ENCODE data around the gene SETD2. TPM values are rescaled to one million over a fixed set of nuclear protein-coding genes. Genes with fewer than 3 reads are reported as not detected.
A peak's percentile ranks its signal among the peaks of the same experiment; 100 is the strongest.
"Not testable (repeated sequence)": the region's sequence is repeated elsewhere in the genome, so short reads cannot be mapped to it uniquely, and the experiment has no call there.

SETD2 gene
- total and polyA plus RNA-seq, 4 donors: 7.6 to 37.6 (median 19.0) TPM

DNA sequence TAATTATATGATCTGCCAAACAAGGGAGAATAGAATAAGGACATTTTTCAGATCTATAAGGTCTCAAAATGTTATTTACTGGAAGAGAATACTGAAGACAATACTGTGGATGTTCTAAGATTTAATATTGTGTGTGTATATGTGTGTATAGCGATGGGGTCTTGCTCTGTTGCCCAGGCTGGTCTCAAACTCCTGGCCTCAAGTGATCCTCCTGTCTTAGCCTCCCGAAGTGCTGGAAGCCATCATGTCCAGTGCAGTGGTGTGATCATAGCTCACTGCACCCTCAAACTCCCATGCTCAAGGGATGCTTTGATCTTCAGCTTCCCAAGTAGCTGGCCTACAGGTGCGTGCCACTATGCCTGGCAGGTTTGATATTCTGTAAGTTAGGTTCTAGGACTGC lies 93.1 kb downstream of the SETD2 start:
- Histone ChIP-seq H3K36me3 (ENCODE audit: control insufficient read depth in 4 of 4, insufficient read depth in 3 of 4, low read depth in 1 of 4, low read length in 3 of 4) (peaks cover 3 to 16% (median 4%) of the 10 kb centered on the region in 4 donors), H3K9me3 (ENCODE audit: control insufficient read depth in 4 of 4, low read length in 3 of 4) (no peaks in the 10 kb centered on the region), H3K9ac (ENCODE audit: low read depth in 1 of 2, low read length in 2 of 2) (no peak overlapping the region), H3K27me3 (ENCODE audit: control insufficient read depth in 4 of 4, insufficient read depth in 4 of 4, low read length in 3 of 4) (no peaks in the 10 kb centered on the region), H3K27ac (ENCODE audit: low read depth in 1 of 2, low read length in 2 of 2) (no peak overlapping the region), H3K4me3 (ENCODE audit: low read depth in 1 of 3, low read length in 3 of 3) (no peak overlapping the region), H3K4me1 (ENCODE audit: control insufficient read depth in 4 of 4, insufficient read depth in 4 of 4, low read length in 3 of 4) (peaks cover 0 to 3% (median 3%) of the 10 kb centered on the region in 4 donors)
- no peak for DNase-seq (ENCODE audit: low spot score)
- over 99% methylated on average over 3 of the region's 3 CpGs for WGBS
- TF ChIP-seq TAF1 (conservative IDR thresholded peaks at IDR 0.05) (no peak), ATF3 (IDR thresholded peaks at IDR 0.05) (no peak), ZBTB33 (IDR thresholded peaks at IDR 0.05) (no peak), EGR1 (IDR thresholded peaks at IDR 0.05; ENCODE audit: low read depth in 2 of 2) (no peak), JUND (IDR thresholded peaks at IDR 0.05) (no peak), GABPA (IDR thresholded peaks at IDR 0.05 in 1 of 2, conservative IDR thresholded peaks at IDR 0.05 in 1 of 2) (no peak), HNF4G (IDR thresholded peaks at IDR 0.05) (no peak)

DNA sequence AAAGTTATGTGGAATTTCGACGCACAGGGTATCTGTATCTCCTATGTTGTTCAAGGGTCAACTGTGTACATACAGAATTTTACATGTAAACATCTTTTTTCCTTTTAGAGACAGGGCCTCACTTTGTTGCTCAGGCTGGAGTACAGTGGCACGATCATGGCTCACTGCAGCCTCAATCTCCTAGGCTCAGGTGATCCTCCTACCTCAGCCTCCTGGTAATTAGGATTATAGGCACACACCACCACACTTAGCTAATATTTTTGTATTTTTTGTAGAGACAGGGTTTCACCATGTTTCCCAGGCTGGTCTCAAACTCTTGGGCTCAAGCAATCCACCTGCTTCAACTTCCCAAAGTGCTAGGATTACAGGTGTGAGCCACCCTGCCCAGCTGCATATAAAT lies 97.7 kb downstream of the SETD2 start:
- Histone ChIP-seq H3K4me1 (ENCODE audit: control insufficient read depth in 4 of 4, insufficient read depth in 4 of 4, low read length in 3 of 4) (peaks cover 1 to 12% (median 12%) of the 10 kb centered on the region in 4 donors), H3K36me3 (ENCODE audit: control insufficient read depth in 4 of 4, insufficient read depth in 3 of 4, low read depth in 1 of 4, low read length in 3 of 4) (peaks cover 3 to 11% (median 6%) of the 10 kb centered on the region in 4 donors)
- not testable (repeated sequence) for DNase-seq (ENCODE audit: low spot score); H3K9ac ChIP-seq (ENCODE audit: low read depth in 1 of 2, low read length in 2 of 2); H3K27me3 ChIP-seq (ENCODE audit: control insufficient read depth in 4 of 4, insufficient read depth in 4 of 4, low read length in 3 of 4); H3K9me3 ChIP-seq (ENCODE audit: control insufficient read depth in 4 of 4, low read length in 3 of 4); H3K27ac ChIP-seq (ENCODE audit: low read depth in 1 of 2, low read length in 2 of 2); H3K4me3 ChIP-seq (ENCODE audit: low read depth in 1 of 3, low read length in 3 of 3)
- 89% methylated on average over 3 of the region's 3 CpGs for WGBS

DNA sequence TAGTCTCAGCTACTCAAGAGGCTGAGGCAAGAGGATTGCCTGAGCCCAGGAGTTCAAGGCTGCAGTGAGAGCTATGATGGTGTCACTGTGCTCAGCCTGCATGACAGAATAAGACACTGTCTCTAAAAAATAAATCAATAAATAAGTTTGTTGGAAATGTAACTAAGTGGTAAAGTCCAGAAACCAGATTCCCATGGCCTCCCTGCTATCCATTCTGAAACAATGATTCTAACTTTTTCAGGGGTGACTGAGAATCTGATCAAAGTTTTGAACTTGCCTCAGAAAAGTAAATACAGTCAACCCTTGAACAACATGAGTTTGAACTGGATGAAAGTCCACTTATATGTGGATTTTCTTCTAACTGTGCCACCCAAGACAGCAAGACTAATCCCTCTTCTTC lies 98.2 kb downstream of the SETD2 start:
- Histone ChIP-seq H3K27ac (ENCODE audit: low read depth in 1 of 2, low read length in 2 of 2) (no peak overlapping the region), H3K4me3 (ENCODE audit: low read depth in 1 of 3, low read length in 3 of 3) (no peak overlapping the region)

More for the DNA sequence above, 98.2 kb downstream of the SETD2 start:
- Histone ChIP-seq H3K9ac (ENCODE audit: low read depth in 1 of 2, low read length in 2 of 2) (no peak overlapping the region), H3K9me3 (ENCODE audit: control insufficient read depth in 4 of 4, low read length in 3 of 4) (no peaks in the 10 kb centered on the region), H3K4me1 (ENCODE audit: control insufficient read depth in 4 of 4, insufficient read depth in 4 of 4, low read length in 3 of 4) (peaks cover 1 to 12% (median 12%) of the 10 kb centered on the region in 4 donors), H3K27me3 (ENCODE audit: control insufficient read depth in 4 of 4, insufficient read depth in 4 of 4, low read length in 3 of 4) (no peaks in the 10 kb centered on the region), H3K36me3 (ENCODE audit: control insufficient read depth in 4 of 4, insufficient read depth in 3 of 4, low read depth in 1 of 4, low read length in 3 of 4) (peaks cover under 1 to 11% (median 4%) of the 10 kb centered on the region in 4 donors)
- TF ChIP-seq NR2F2 (IDR thresholded peaks at IDR 0.05) (no peak), SP1 (IDR thresholded peaks at IDR 0.05) (no peak), FOXA1 (IDR thresholded peaks at IDR 0.05) (no peak), RAD21 (IDR thresholded peaks at IDR 0.05) (peak in 1 of 2 donors; percentile 11), RXRA (IDR thresholded peaks at IDR 0.05) (peak in 1 of 2 donors; percentile 15), ATF3 (IDR thresholded peaks at IDR 0.05) (no peak), HNF4G (IDR thresholded peaks at IDR 0.05) (peak; percentile 40), REST (IDR thresholded peaks at IDR 0.05) (no peak), HNF4A (conservative IDR thresholded peaks at IDR 0.05) (peak; percentile 68 to 78), YY1 (IDR thresholded peaks at IDR 0.05) (peak; percentile 13)
- no peak for DNase-seq (ENCODE audit: low spot score)
